Retinal pigment epithelial cell (primary cell): ENCODE data around the gene TAF15.

Source experiments
- DNase-seq: peaks from one replicate; pipeline ENCODE4 v3.0.0-alpha.2; 2010; ENCODE audit warnings: low read depth
- H3K4me3 ChIP-seq: 2 replicates; pipeline ENCODE4 v1.5.1; 2011; ENCODE audit warnings: mild to moderate bottlenecking, low read length, control low read depth, moderate library complexity
- TF ChIP-seq, protein P1 (sequence below): conservative IDR thresholded peaks from 2 replicates; pipeline ENCODE4 v1.5.1; 2011; ENCODE audit warnings: low read depth, low read length, control low read depth, inconsistent platforms

The TAF15 gene

DNA sequence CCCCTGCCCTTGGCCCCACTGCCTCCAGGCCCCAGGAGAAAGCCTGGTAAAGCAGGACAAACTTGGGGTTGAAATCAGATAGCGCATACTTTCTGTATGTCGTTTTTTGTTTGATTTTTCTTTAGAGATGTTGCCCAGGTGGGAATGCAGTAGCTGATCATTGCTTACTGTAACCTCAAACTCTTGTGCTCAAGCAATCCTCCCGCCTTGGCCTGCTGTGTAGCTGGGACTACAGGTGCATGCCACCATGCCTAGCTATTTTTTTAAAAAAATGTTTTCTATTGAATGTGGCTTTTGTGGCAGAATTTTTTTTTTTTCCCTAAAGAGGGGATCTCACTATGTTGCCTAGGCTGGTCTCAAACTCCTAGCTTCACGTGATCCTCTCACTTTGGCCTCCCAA is 82.0 kb downstream of the TAF15 start:
- no peak for DNase-seq
- TF ChIP-seq, protein P1, sequence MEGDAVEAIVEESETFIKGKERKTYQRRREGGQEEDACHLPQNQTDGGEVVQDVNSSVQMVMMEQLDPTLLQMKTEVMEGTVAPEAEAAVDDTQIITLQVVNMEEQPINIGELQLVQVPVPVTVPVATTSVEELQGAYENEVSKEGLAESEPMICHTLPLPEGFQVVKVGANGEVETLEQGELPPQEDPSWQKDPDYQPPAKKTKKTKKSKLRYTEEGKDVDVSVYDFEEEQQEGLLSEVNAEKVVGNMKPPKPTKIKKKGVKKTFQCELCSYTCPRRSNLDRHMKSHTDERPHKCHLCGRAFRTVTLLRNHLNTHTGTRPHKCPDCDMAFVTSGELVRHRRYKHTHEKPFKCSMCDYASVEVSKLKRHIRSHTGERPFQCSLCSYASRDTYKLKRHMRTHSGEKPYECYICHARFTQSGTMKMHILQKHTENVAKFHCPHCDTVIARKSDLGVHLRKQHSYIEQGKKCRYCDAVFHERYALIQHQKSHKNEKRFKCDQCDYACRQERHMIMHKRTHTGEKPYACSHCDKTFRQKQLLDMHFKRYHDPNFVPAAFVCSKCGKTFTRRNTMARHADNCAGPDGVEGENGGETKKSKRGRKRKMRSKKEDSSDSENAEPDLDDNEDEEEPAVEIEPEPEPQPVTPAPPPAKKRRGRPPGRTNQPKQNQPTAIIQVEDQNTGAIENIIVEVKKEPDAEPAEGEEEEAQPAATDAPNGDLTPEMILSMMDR, result no peak
- no peak overlapping the region for H3K4me3 ChIP-seq

DNA sequence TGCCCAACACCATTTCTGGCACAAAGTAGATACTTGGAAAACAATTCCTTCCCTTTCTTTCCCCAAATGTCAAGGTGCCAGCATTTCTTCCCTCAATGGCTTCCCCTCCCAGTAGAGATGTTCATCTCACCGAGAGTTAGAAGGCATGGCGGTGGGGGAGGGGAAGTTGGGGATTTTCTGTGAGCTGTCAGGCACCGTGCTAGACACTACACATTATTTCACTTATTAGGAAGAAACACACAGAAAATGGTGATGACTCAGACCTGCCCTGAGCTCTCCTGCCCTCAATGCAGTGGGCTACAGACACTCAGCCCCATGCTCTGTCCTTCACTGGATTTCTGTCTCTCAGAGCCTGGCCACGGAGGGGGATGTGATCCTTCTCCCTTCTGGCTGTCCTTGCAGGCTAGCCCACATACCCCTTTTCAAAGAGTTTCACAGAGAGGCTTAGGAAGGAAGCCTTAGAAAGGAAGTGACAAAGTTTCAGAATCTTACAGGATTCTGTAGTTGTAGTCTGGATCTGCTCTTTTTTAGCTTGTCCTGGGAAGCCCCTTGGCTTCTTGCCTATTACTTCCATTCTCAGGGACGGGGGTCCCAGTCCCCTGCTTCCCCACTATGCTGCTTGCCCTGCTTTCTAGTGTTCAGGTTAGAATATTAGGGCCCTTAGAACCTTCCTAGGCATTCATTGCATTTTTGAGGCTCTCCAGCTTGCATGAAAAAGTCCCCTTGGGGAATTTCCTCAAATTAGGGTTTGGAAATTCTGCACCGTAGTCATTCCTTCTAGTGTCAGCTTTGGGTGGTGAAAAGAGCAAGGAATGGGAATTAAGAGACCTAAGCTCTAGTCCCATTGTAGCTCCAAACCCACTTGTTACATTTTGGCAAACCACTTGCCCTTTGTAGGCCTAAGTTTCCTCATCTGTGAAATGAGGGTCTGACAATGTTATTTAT is 83.1 kb downstream of the TAF15 start:
- TF ChIP-seq, protein P1, result no peak
- DNase-seq, result no peak
- H3K4me3 ChIP-seq, result no peak overlapping the region

DNA sequence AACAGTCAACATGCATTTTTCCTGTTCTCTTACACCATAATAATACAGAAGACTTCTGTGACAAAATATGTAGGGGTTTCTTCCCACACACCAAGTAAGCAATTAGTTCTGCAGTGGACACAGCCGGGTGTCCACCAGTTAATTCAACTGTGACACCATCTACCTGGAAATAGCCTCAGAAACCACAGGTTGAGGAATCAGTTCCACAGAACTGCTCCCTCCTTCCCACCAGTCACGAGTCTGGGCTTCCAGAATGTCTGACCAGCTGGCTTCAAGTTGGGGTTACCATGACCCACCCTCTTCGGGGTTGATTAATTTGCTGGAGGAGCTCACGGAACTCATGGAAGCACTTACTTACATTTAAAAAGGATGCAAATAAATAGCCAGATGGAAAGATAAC is 84.5 kb downstream of the TAF15 start:
- TF ChIP-seq, protein P1, result no peak
- H3K4me3 ChIP-seq, result no peak overlapping the region
- no peak for DNase-seq

DNA sequence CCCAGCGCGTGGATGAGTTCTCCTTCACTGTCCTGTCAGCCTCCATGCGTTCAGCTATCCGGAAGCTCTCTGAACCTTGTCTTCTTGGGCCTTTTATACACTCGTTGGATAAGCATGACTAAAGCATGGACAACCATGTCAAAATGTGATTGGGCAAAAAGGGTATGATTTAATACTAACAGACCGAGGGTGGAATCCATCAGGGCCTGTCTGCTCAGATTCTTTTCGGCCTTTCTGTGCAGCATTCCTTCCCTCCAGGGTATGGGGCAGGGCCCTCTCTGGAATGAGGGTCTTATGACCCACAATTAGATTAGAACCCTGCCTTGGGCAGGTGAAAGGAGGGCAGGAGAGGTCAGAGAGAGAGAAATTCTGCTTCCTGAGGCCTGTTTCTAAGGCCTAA is 84.9 kb downstream of the TAF15 start:
- DNase-seq, result no peak
- TF ChIP-seq, protein P1, result no peak
- H3K4me3 ChIP-seq, result no peak overlapping the region

DNA sequence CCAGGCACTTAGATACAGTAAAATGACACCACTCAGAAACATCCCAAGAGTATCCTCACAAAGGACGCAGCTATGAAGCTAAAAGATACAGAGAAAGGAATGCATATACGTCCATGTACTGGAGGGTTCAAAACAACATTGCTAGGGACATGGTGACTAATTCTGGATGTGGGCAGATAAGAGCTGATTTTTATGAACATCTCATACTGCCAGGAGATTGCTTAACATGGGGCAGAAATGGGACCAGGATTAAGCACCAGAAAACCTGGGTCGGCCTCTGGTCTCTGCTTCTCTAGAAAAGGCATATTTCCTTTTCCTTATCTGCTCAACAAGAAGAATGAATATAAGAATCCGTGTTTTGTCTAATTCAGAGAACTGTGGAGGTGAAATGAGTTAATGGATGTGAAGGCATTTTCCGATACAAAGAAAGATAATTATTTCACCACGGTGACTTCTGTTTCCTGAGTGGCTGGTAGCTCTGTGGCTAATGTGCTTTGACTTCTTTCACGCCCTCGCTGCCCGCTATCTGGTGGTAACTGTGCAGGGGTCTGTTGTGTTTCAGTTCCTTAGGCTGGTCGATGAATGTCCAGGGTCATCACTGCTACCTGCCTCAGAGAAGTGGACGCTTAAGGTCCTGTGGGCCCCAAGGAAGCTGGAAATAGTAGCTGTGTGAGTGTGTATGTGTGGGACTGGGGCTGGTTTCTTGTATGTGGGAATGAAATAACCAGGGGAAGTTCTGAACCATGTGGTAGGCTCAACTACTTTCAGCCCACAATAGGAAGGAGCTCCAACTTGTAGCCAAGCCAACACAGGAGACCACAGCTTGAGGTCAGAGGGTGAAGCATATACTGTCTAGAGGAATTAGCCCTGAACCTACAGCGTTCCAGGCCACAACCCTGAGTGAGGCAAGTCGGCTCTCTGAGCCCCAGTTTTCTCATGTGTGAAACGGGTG is 86.6 kb downstream of the TAF15 start:
- TF ChIP-seq, protein P1, result no peak
- no peak overlapping the region for H3K4me3 ChIP-seq
- DNase-seq, result no peak
